ENCODE measurements around the gene ABCC6.

- no peak for TF ChIP-seq CTCF (IDR thresholded peaks at IDR 0.05; ENCODE audit: insufficient read depth, low read length)
- no peak for TF ChIP-seq POLR2AphosphoS5 (IDR thresholded peaks at IDR 0.05; ENCODE audit: low read depth)
These were observed 91.6 kb downstream of the ABCC6 start for GRCh38 chr16:16131659-16132058.
